Epithelial cell of proximal tubule (primary cell): Measurements from ENCODE around the gene TRPM1. TPM values are rescaled to one million over a fixed set of nuclear protein-coding genes. Genes with fewer than 3 reads are reported as not detected.
A peak's percentile ranks its signal among the peaks of the same experiment; 100 is the strongest.

ENCODE experiments used
- DNase-seq: peaks from one replicate; pipeline ENCODE4 v3.0.0-alpha.2; 2011; ENCODE audit warnings: low read depth
- H3K4me3 ChIP-seq: 2 replicates; pipeline ENCODE4 v1.5.1; 2011; ENCODE audit warnings: low read depth, mild to moderate bottlenecking, low read length
- total RNA-seq: library from RNA; depleted of rRNA; stranded (reverse); fragments of >200 nt; gene quantifications from 2 replicates; pipeline ENCODE4 v1.2.3, GENCODE V29; 2015
- TF ChIP-seq, protein P1 (sequence below): conservative IDR thresholded peaks from 2 replicates; pipeline ENCODE4 v1.5.1; 2012; ENCODE audit warnings: low read depth, mild to moderate bottlenecking, low read length

Gene TRPM1
- total RNA-seq, 1 donor from 2014 or later = not detected

DNA sequence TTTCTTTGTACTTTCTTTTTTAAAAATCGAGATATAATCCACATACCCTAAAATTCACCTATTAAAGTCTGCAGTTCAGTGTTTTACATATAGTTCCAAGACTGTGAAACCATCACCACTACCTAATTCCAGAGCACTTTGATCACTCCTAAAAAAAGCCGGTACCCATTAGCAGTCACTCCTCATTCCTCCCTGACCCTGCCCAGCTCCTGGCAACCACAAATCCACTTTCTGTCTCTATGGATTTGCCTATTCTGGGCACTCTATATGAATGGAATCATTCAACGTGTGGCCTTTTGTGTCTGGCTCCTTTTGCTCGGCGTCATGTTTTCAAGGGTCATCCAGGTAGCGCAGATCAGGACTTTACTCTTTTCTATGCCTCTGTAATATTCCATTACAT, 17.3 kb downstream of the TRPM1 start:
- TF ChIP-seq, protein P1, sequence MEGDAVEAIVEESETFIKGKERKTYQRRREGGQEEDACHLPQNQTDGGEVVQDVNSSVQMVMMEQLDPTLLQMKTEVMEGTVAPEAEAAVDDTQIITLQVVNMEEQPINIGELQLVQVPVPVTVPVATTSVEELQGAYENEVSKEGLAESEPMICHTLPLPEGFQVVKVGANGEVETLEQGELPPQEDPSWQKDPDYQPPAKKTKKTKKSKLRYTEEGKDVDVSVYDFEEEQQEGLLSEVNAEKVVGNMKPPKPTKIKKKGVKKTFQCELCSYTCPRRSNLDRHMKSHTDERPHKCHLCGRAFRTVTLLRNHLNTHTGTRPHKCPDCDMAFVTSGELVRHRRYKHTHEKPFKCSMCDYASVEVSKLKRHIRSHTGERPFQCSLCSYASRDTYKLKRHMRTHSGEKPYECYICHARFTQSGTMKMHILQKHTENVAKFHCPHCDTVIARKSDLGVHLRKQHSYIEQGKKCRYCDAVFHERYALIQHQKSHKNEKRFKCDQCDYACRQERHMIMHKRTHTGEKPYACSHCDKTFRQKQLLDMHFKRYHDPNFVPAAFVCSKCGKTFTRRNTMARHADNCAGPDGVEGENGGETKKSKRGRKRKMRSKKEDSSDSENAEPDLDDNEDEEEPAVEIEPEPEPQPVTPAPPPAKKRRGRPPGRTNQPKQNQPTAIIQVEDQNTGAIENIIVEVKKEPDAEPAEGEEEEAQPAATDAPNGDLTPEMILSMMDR = no peak
- H3K4me3 ChIP-seq = no peak overlapping the region
- DNase-seq = no peak

DNA sequence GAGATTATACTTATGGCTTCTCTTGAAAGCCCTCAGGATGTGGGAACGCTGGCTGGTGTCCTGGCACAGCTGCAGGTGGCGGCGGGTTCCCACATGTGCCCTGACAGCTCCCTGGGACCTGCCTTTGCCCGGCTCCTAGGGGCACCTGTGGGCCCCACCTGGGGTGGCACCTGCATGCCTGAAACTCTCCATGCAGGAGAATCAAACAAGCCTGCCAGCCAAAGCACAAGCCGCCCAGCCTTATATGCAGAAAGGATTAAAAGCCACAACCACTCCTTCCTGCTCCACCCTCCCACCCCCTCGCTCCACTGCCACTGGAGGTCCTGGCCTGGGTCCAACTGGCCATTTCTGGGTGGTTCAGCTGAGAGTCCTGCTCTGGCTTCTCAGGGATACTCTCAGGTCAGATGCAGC, 18.1 kb downstream of the TRPM1 start:
- no peak for DNase-seq
- no peak overlapping the region for H3K4me3 ChIP-seq
- TF ChIP-seq, protein P1 = no peak

GRCh38 chr15:31082771-31083369, 18.7 kb downstream of the TRPM1 start:
- no peak for DNase-seq
- TF ChIP-seq, protein P1 = no peak
- no peak overlapping the region for H3K4me3 ChIP-seq

- TF ChIP-seq, protein P1 = no peak
- no peak overlapping the region for H3K4me3 ChIP-seq
- no peak for DNase-seq
Observed at GRCh38 chr15:31081588-31082250, 19.8 kb downstream of the TRPM1 start.

GRCh38 chr15:31081056-31081455, 20.5 kb downstream of the TRPM1 start:
- peak overlapping the region; percentile 41 for H3K4me3 ChIP-seq
- no peak for DNase-seq
- TF ChIP-seq, protein P1 = no peak

- DNase-seq = no peak
- H3K4me3 ChIP-seq = peak overlapping the region; percentile 41
Observed at GRCh38 chr15:31080591-31081014, 20.9 kb downstream of the TRPM1 start.

More at GRCh38 chr15:31080591-31081014, 20.9 kb downstream of the TRPM1 start:
- TF ChIP-seq, protein P1 = no peak
